Uterus (tissue), 4 donors: ENCODE measurements around the gene SYTL4. TPM values are rescaled to one million over a fixed set of nuclear protein-coding genes. Genes with fewer than 3 reads are reported as not detected.

ENCODE experiments used
- DNase-seq, 2 donors: peaks; one replicate each; pipeline ENCODE4 v3.0.0-alpha.2; 2019 to 2020
- H3K27ac ChIP-seq, 2 donors: fragments of 200-600 bp; sonication (generic); 1 replicate in 1 of 2; 2 replicates in 1 of 2; pipeline ENCODE4 v1.5.1; 2016 to 2018
- H3K27me3 ChIP-seq, 2 donors: fragments of 200-600 bp; sonication (generic); one replicate each; pipeline ENCODE4 v1.5.1; 2018 to 2019; ENCODE audit warnings: control low read depth in 1 of 2
- H3K36me3 ChIP-seq, 2 donors: fragments of 200-600 bp; sonication (generic); one replicate each; pipeline ENCODE4 v1.5.1; 2019; ENCODE audit warnings: control low read depth in 1 of 2
- H3K4me1 ChIP-seq, 2 donors: fragments of 200-600 bp; sonication (generic); one replicate each; pipeline ENCODE4 v1.5.1; 2018 to 2019; ENCODE audit warnings: control low read depth in 1 of 2
- H3K4me3 ChIP-seq, 2 donors: fragments of 200-600 bp; sonication (generic); 1 replicate in 1 of 2; 2 replicates in 1 of 2; pipeline ENCODE4 v1.5.1; 2018 to 2019; ENCODE audit warnings: mild to moderate bottlenecking in 1 of 2
- H3K9me3 ChIP-seq, 2 donors: fragments of 200-600 bp; sonication (generic); one replicate each; pipeline ENCODE4 v1.5.1; 2019; ENCODE audit warnings: control low read depth in 1 of 2
- CTCF ChIP-seq, 4 experiments: fragments of 200-600 bp in 2 of 4; fragments of 450-650 bp in 2 of 4; sonication (generic) in 2 of 4; IDR thresholded peaks; one replicate each; pipeline ENCODE4 v1.5.1; 2016 to 2019; ENCODE audit warnings: antibody characterized with exemption in 4 of 4, mild to moderate bottlenecking in 2 of 4, moderate library complexity in 1 of 4
- POLR2A ChIP-seq, 2 donors: fragments of 450-650 bp; IDR thresholded peaks; one replicate each; pipeline ENCODE4 v1.6.1; 2016; ENCODE audit warnings: antibody characterized with exemption in 2 of 2, mild to moderate bottlenecking in 1 of 2, moderate library complexity in 1 of 2
- intact Hi-C: fragments of 100-400 bp; cut with DNase I; formaldehyde crosslinking; loops from one replicate; pipeline ENCODE4 v1.15.1; 2023; ENCODE audit warnings: low total_unique reads
- total RNA-seq, 4 donors: library from RNA; depleted of rRNA in 3 of 4; stranded (reverse); fragments of >200 nt in 3 of 4; gene quantifications; one replicate each; pipeline versions ENCODE4 v1.1.0 to v1.2.4, GENCODE V29; 2014 to 2023
- donor health status: DM: yes; HTN: yes; CAD: no.

SYTL4 gene
- total RNA-seq, 4 donors from 2014 or later = 48.0 to 169 (median 83.8) TPM

DNA sequence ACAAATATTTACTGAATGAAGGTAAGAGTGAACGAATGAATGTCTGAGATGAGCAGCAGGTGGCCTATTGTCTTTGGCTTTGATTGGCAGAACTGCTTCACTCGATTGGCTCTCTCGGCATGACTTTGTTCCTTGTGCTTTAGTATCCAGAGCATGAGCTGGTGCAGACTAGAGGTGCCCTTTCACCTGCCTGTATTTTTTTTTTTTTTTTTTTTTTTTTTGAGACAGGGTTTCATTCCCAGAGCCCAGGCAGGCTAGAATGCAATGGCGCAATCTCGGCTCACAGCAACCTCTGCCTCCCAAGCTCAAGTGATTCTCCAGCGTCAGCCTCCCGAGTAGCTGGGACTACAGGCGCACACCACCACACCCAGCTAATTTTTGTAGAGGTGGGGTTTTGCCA lies 49.0 kb downstream of the SYTL4 start:
- Histone ChIP-seq H3K27ac (no peak overlapping the region), H3K4me1 (no peaks in the 10 kb centered on the region), H3K4me3 (no peak overlapping the region), H3K9me3 (no peaks in the 10 kb centered on the region), H3K36me3 (no peaks in the 10 kb centered on the region), H3K27me3 (no peaks in the 10 kb centered on the region)
- TF ChIP-seq CTCF (IDR thresholded peaks at IDR 0.05) = no peak
- TF ChIP-seq POLR2A (IDR thresholded peaks at IDR 0.05) = no peak
- intact Hi-C loops = no loop called here
- no peak for DNase-seq

DNA sequence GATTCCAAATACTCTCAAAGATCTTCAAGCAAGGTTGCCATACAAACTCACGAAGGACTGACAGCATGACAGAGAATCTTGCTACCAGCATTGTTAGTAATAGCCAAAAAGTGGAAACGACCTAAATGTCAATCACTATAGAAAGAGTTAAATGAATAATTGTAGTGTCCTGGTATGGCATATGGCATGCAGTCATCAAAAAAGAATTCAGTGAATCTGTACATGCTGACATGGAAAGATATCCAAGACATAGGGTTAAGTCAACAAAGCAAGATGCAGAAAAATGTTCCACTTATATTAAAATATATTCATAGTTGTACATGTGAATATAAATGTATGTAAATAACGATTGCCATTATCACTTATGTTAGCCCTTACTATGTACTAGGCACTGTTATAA lies 50.3 kb downstream of the SYTL4 start:
- Histone ChIP-seq H3K4me1 (no peaks in the 10 kb centered on the region), H3K36me3 (no peaks in the 10 kb centered on the region), H3K27me3 (no peaks in the 10 kb centered on the region), H3K27ac (no peak overlapping the region), H3K4me3 (no peak overlapping the region), H3K9me3 (no peaks in the 10 kb centered on the region)
- no peak for TF ChIP-seq CTCF (IDR thresholded peaks at IDR 0.05)
- TF ChIP-seq POLR2A (IDR thresholded peaks at IDR 0.05) = no peak
- intact Hi-C loops = no loop called here
- no peak for DNase-seq

DNA sequence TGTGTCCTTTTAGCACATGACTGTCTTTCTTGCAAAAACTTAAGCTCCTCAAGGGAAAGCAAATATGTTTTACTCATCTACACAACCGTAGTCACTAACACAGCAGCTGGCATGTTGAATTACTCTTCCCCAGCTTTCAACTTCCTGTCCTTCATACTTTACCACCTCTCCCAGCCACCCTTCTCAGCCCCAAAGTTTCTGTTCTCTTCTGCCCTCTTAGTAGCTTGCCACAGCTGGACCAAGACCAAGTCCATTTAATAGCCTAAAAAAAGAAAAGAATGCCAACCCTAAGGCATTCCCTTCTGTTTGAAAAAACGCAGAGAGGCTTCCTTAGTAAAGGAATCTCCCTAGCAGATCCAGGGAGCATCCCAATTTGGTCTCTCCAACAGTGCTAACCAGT lies 51.2 kb downstream of the SYTL4 start:
- intact Hi-C loops = no loop called here
- no peaks in the 10 kb centered on the region for H3K4me1 ChIP-seq
- DNase-seq = no peak
- TF ChIP-seq POLR2A (IDR thresholded peaks at IDR 0.05) (no peak), CTCF (IDR thresholded peaks at IDR 0.05) (no peak)
- H3K27me3 ChIP-seq = no peaks in the 10 kb centered on the region
- H3K4me3 ChIP-seq = no peak overlapping the region
- H3K27ac ChIP-seq = no peak overlapping the region
- no peaks in the 10 kb centered on the region for H3K36me3 ChIP-seq
- H3K9me3 ChIP-seq = no peaks in the 10 kb centered on the region

DNA sequence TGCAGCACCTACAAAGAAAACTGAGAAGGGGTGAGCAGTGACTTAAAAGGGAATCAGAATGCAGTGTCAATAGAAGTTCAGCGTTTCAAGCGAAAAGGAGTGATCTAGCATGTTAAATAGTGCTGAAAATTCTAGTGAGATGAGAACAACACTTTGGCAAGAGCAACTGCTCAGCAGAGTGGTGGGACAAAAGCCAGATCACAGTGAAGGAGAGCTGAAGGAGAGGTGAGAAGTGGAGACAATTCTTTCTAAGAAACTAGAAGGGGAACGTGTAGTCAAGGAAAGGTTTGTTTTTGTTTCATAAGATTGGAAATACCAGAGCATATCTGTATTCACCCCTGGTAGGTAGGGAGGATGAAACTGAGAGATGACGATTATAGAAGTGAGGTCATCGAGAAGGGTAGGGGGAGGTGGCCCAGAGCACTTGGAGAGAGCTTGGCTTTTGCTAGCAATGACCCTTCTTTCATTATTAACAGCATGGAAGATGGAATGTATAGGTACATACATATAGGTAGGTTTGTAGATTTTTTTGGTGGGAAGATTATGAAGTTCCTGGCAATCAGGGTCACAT lies 54.2 kb downstream of the SYTL4 start:
- no peaks in the 10 kb centered on the region for H3K9me3 ChIP-seq
- no peak for TF ChIP-seq POLR2A (IDR thresholded peaks at IDR 0.05)
- no peak for TF ChIP-seq CTCF (IDR thresholded peaks at IDR 0.05)
- no peaks in the 10 kb centered on the region for H3K4me1 ChIP-seq
- no peaks in the 10 kb centered on the region for H3K27me3 ChIP-seq
- H3K27ac ChIP-seq = peak overlapping the region; percentile 56 to 57
- intact Hi-C loops = no loop called here
- H3K36me3 ChIP-seq = no peaks in the 10 kb centered on the region
- H3K4me3 ChIP-seq = no peak overlapping the region
- DNase-seq = peak in 1 of 2 donors; percentile 34

DNA sequence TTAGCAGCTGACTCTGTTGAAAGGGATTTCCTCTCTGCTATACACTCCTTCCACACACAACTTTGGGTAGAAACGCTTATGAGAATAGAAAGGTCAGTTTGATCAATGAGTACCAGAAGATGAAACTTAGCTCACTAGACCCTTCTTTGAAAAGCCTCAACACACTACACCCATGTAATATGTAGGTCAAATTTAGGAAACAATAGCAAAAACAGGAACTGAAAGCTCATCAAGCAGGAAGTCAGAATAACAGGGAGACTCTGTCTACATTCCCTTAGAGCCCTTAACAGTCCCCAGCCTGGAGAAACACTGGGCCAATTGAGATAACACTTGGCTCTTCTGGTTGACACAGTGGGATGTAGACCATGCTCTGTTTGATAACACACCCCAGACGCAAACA lies 57.2 kb downstream of the SYTL4 start:
- Histone ChIP-seq H3K4me3 (no peak overlapping the region), H3K9me3 (no peaks in the 10 kb centered on the region), H3K4me1 (no peaks in the 10 kb centered on the region), H3K27ac (peak overlapping the region in 1 of 2 donors; percentile 15), H3K27me3 (no peaks in the 10 kb centered on the region), H3K36me3 (no peaks in the 10 kb centered on the region)
- intact Hi-C loops = no loop called here
- DNase-seq = no peak
- TF ChIP-seq POLR2A (IDR thresholded peaks at IDR 0.05) (no peak), CTCF (IDR thresholded peaks at IDR 0.05) (no peak)
